Esophagus (tissue), 2 donors: ENCODE data around the gene DOCK10. TPM values are rescaled to one million over a fixed set of nuclear protein-coding genes. Genes with fewer than 3 reads are reported as not detected.

ENCODE experiments used
- H3K27ac ChIP-seq, 2 donors: one replicate each; pipeline ENCODE4 v1.5.1; 2013; ENCODE audit warnings: low read depth in 2 of 2, mild to moderate bottlenecking in 2 of 2, inconsistent platforms in 1 of 2, low read length in 1 of 2, moderate library complexity in 1 of 2
- H3K27me3 ChIP-seq, 2 donors: one replicate each; pipeline ENCODE4 v1.6.1; 2013; ENCODE audit warnings: low read length in 2 of 2, control low read depth in 1 of 2, mild to moderate bottlenecking in 1 of 2; ENCODE audit not compliant: insufficient read depth in 2 of 2, control insufficient read depth in 1 of 2
- H3K36me3 ChIP-seq, 2 donors: one replicate each; pipeline ENCODE4 v1.6.1; 2013; ENCODE audit warnings: low read length in 1 of 2; ENCODE audit not compliant: control insufficient read depth in 2 of 2, insufficient read depth in 2 of 2
- H3K4me1 ChIP-seq, 2 donors: one replicate each; pipeline ENCODE4 v1.6.1; 2013; ENCODE audit warnings: low read length in 1 of 2; ENCODE audit not compliant: control insufficient read depth in 2 of 2, insufficient read depth in 2 of 2
- H3K4me3 ChIP-seq, 2 donors: one replicate each; pipeline ENCODE4 v1.5.1; 2013; ENCODE audit warnings: low read length in 2 of 2, mild to moderate bottlenecking in 2 of 2, low read depth in 1 of 2, moderate library complexity in 1 of 2
- H3K9me3 ChIP-seq, 2 donors: one replicate each; pipeline ENCODE4 v1.6.1; 2013; ENCODE audit warnings: mild to moderate bottlenecking in 2 of 2, low read depth in 1 of 2, low read length in 1 of 2, moderate library complexity in 1 of 2; ENCODE audit not compliant: control insufficient read depth in 2 of 2, insufficient read depth in 1 of 2
- WGBS, 2 donors: extraction: QIAGEN DNeasy Blood & Tissue Kit; methylation state at CpG; one replicate each; pipeline ENCODE4 v1.1.7; 2013; 5-methylcytosine and 5-hydroxymethylcytosine counted together
- polyA plus RNA-seq, 2 donors: library from polyadenylated mRNA; stranded (reverse); fragments of 200-250 nt; gene quantifications; one replicate each; pipeline ENCODE4 v1.2.3, GENCODE V29; 2013
- donor health status: healthy with polysubstance abuse.
- donor health status: Bipolar disorder and iron deficiency.

DOCK10 gene
- polyA plus RNA-seq, 2 donors, result 1.7 to 2.5 TPM

DNA sequence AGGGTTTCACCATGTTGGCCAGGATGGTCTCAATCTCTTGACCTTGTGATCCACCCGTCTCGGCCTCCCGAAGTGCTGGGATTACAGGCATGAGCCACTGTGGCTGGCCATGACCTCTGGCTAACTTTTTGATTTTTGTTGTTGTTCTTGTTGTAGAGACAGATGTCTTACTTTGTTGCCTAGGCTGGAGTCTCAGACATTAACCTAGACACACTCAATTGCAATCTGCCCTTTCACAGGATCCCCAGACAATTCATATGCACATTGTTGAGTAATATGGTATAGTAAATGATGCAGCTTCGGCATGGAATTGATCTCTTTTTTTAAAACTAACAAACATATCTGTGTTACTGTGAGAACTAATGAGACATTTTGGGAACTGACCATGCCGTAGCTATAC, 195.6 kb downstream of the DOCK10 start:
- Histone ChIP-seq H3K36me3 (no peaks in the 10 kb centered on the region), H3K9me3 (no peaks in the 10 kb centered on the region), H3K4me3 (no peak overlapping the region), H3K27ac (no peak overlapping the region), H3K27me3 (no peaks in the 10 kb centered on the region), H3K4me1 (no peaks in the 10 kb centered on the region)
- WGBS, 2 donors, result 78 to 88% methylated on average over 5 of the region's 5 CpGs

DNA sequence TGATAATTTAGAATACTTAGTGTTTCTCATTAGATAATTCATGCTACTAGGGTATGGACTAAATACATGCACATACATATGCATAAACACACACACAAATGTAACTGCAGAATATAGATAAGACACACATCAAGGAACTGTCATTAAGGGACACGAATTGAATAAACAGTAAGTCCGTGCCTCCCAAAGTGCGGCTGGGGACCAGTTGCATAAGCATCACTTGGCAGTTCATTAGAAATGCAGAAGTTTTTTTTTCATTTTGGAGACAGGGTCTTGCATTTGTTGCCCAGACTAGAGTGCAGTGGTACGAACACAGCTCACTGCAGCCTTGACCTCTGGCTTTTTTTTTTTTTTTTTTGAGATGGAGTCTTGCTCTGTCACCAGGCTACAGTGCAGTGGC, 196.1 kb downstream of the DOCK10 start:
- Histone ChIP-seq H3K4me3 (no peak overlapping the region), H3K4me1 (no peaks in the 10 kb centered on the region), H3K27me3 (no peaks in the 10 kb centered on the region), H3K27ac (no peak overlapping the region), H3K36me3 (no peaks in the 10 kb centered on the region), H3K9me3 (no peaks in the 10 kb centered on the region)
- WGBS, 2 donors, result 77 to 82% methylated on average over 4 of the region's 4 CpGs

DNA sequence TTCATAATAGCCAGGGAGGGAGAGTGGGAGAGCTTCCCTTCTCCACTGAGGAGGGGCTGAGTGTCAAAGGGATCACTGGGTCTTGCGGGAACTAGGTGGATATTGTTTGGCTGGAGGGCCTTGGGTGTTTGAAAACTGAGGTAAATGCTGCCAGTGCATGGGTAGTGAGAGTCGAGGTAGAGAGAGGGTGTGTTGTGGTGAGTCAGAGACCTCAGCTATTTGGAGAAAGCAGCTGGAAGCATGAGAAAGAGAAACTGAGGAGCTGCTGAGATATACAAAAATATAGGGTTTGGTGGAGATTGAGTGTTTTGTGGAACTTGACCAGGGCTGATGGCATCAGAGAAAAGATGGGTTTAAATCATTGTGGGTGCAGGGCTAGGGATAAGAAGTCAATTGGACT, 199.1 kb downstream of the DOCK10 start:
- WGBS, 2 donors, result 71 to 73% methylated on average over 2 of the region's 2 CpGs
- Histone ChIP-seq H3K9me3 (no peaks in the 10 kb centered on the region), H3K4me3 (no peak overlapping the region), H3K4me1 (no peaks in the 10 kb centered on the region), H3K36me3 (no peaks in the 10 kb centered on the region), H3K27me3 (no peaks in the 10 kb centered on the region), H3K27ac (no peak overlapping the region)

DNA sequence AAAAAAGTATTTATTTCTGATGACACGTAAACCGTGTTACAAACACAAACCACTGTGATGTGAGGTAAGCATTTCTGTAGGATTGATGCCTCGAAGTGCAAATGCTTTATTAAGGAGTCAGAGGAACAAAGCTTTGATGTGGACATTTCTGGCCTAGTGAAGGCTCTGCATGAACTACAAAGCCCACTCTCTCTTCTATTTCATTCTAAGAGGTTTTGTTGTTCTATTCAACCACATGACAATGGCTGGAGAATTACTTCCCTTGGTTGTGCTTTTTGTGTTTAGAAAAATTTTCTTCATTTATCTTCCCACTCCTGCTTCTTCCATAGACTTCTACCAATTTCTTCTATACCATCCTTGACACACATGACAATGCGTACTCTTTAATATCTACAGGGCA, 200.4 kb downstream of the DOCK10 start:
- Histone ChIP-seq H3K27me3 (no peaks in the 10 kb centered on the region), H3K36me3 (no peaks in the 10 kb centered on the region), H3K9me3 (no peaks in the 10 kb centered on the region), H3K4me3 (no peak overlapping the region), H3K4me1 (no peaks in the 10 kb centered on the region), H3K27ac (no peak overlapping the region)
- WGBS, 2 donors, result 91 to 96% methylated on average over 4 of the region's 4 CpGs

DNA sequence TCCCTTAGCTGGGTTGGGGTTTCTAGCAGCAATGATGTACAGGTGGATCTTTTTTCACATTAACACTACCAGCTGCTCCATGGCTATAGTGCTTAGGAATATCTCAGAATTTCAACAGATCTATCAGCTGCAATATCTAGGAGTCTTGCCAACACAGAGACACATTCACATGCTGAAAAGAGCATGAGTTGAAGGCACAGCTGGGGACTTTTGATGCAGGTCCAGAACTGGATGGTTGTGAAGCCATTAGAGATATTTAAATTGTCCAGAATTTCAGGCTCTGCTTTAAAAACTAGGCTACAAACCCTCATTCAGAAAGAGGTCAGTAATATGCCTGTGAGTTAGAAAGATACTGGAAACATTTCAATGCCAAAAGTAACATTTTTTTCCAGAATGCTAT, 203.9 kb downstream of the DOCK10 start:
- Histone ChIP-seq H3K4me3 (no peak overlapping the region), H3K9me3 (no peaks in the 10 kb centered on the region), H3K27ac (no peak overlapping the region), H3K4me1 (no peaks in the 10 kb centered on the region), H3K36me3 (peaks cover 0 to 4% of the 10 kb centered on the region in 2 donors), H3K27me3 (no peaks in the 10 kb centered on the region)

DNA sequence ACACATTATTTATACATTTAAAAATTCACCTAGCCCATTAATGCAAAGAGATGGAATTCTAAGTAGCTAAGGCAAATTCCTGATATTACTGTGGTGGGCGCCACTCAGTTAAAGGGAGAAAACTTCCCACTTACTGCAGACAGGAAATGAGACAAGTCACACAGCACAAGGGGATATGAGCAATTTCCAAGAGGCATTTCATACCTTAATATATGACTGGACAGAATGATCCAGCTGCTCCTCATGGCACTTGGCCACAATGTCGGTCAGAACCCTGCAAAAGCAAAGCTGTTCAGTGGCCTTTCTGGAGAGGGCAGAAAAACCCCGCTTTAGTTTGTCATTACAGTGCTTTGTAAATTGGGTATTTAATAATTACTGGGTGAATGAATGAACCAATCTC, 204.7 kb downstream of the DOCK10 start:
- 79 to 80% methylated on average over 3 of the region's 3 CpGs for WGBS, 2 donors
- H3K36me3 ChIP-seq, result peaks cover 0 to 4% of the 10 kb centered on the region in 2 donors

DNA sequence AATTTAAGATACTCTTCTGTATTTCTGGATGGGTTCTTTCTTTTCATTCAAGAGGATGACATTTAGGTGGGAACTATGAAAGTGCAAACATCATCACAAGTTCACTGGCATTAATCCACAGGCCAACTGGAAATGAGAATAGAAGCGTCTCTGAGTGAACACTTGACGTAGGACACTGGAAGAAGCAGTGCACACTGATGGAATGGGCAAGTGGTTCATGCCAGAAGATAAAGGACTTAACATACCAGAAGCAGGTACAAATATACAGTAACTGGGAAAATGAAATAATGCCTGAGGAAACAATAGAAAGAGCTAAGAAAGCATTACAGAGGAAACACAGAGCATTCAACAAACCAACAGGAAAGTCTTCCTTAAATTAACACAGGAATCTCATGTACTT, 205.2 kb downstream of the DOCK10 start:
- H3K36me3 ChIP-seq, result peaks cover 0 to 4% of the 10 kb centered on the region in 2 donors
- H3K4me1 ChIP-seq, result no peaks in the 10 kb centered on the region
- 86 to 89% methylated on average over 2 of the region's 2 CpGs for WGBS, 2 donors
- no peaks in the 10 kb centered on the region for H3K27me3 ChIP-seq
- no peak overlapping the region for H3K4me3 ChIP-seq
- no peaks in the 10 kb centered on the region for H3K9me3 ChIP-seq
- no peak overlapping the region for H3K27ac ChIP-seq

More for the DNA sequence above, 204.7 kb downstream of the DOCK10 start:
- Histone ChIP-seq H3K4me1 (no peaks in the 10 kb centered on the region), H3K27me3 (no peaks in the 10 kb centered on the region), H3K27ac (no peak overlapping the region), H3K9me3 (no peaks in the 10 kb centered on the region), H3K4me3 (no peak overlapping the region)

DNA sequence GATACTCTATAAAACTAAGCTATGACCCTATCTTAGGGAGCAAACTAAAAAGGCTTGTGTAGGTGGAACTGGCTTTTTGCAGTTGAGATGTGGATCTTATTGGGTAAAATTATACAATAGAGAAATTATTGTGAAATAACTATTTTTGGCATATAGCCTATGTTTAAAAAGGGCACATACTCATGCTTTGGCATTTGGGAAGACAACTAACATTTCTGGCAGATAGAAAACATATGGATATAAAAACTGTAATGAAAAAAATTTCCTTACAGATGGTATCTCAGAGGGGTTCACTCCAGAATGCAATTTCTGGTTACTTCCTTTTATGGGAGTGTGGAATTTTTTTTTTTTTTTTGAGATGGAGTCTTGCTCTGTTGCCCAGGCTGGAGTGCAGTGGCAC, 206.0 kb downstream of the DOCK10 start:
- H3K4me3 ChIP-seq, result no peak overlapping the region
- H3K27me3 ChIP-seq, result no peaks in the 10 kb centered on the region
- H3K4me1 ChIP-seq, result no peaks in the 10 kb centered on the region
- no peak overlapping the region for H3K27ac ChIP-seq
- H3K9me3 ChIP-seq, result no peaks in the 10 kb centered on the region
- peaks cover 0 to 4% of the 10 kb centered on the region in 2 donors for H3K36me3 ChIP-seq

GRCh38 chr2:224835405-224835804, 206.9 kb downstream of the DOCK10 start:
- Histone ChIP-seq H3K36me3 (peaks cover 0 to 4% of the 10 kb centered on the region in 2 donors), H3K27me3 (no peaks in the 10 kb centered on the region), H3K4me1 (no peaks in the 10 kb centered on the region), H3K4me3 (no peak overlapping the region), H3K27ac (no peak overlapping the region), H3K9me3 (no peaks in the 10 kb centered on the region)
- 85 to 88% methylated on average over 6 of the region's 6 CpGs for WGBS, 2 donors

GRCh38 chr2:224833986-224834385, 208.3 kb downstream of the DOCK10 start:
- Histone ChIP-seq H3K27me3 (no peaks in the 10 kb centered on the region), H3K4me3 (no peak overlapping the region), H3K27ac (no peak overlapping the region), H3K36me3 (peaks cover 0 to 7% of the 10 kb centered on the region in 2 donors), H3K9me3 (no peaks in the 10 kb centered on the region), H3K4me1 (no peaks in the 10 kb centered on the region)
- 93 to 97% methylated on average over 2 of the region's 2 CpGs for WGBS, 2 donors
